Stimulated activated CD4-positive, alpha-beta T cell treated with anti-CD3 and anti-CD28 coated beads, Interleukin-1b, Interleukin-23, amount 100 ng/mL, for 1 hour (primary cell): ENCODE data around the gene HECTD2.
"Not testable (repeated sequence)": the region's sequence is repeated elsewhere in the genome, so short reads cannot be mapped to it uniquely, and the experiment has no call there.

ENCODE experiments used
- DNase-seq, 2 donors: peaks; one replicate each; pipeline ENCODE4 v3.0.0-alpha.2; 2020; ENCODE audit warnings: low read depth in 2 of 2

The HECTD2 gene

GRCh38 chr10:91409869-91410637, at the start of gene HECTD2:
TSS of gene HECTD2 (plus strand) at chr10:91410344. CDS start at chr10:91410439, 95 bp downstream.
- peak; percentile 43 to 68 for DNase-seq

- DNase-seq, result no peak
Observed at GRCh38 chr10:91360461-91360860, 49.7 kb upstream of the HECTD2 start.

GRCh38 chr10:91365519-91365918, 44.6 kb upstream of the HECTD2 start:
- not testable (repeated sequence) for DNase-seq

- no peak for DNase-seq
Observed at GRCh38 chr10:91366704-91367103, 43.4 kb upstream of the HECTD2 start.

GRCh38 chr10:91367127-91367531, 43.0 kb upstream of the HECTD2 start:
- DNase-seq, result no peak

- DNase-seq, result no peak
Observed at GRCh38 chr10:91367558-91367957, 42.6 kb upstream of the HECTD2 start.

- DNase-seq, result not testable (repeated sequence)
Observed at GRCh38 chr10:91369978-91370589, 40.1 kb upstream of the HECTD2 start.

- DNase-seq, result no peak
Observed at GRCh38 chr10:91374052-91374451, 36.1 kb upstream of the HECTD2 start.

GRCh38 chr10:91378061-91378460, 32.1 kb upstream of the HECTD2 start:
- DNase-seq, result no peak

- DNase-seq, result no peak
Observed at GRCh38 chr10:91380873-91381256, 29.3 kb upstream of the HECTD2 start.

GRCh38 chr10:91381257-91381891, 28.8 kb upstream of the HECTD2 start:
- DNase-seq, result no peak

- DNase-seq, result no peak
Observed at GRCh38 chr10:91385306-91386085, 24.6 kb upstream of the HECTD2 start.

GRCh38 chr10:91389636-91390512, 20.3 kb upstream of the HECTD2 start:
- no peak for DNase-seq

- DNase-seq, result not testable (repeated sequence)
Observed at GRCh38 chr10:91390513-91390825, 19.7 kb upstream of the HECTD2 start.

GRCh38 chr10:91391920-91392319, 18.2 kb upstream of the HECTD2 start:
- no peak for DNase-seq

GRCh38 chr10:91406322-91406721, 3.8 kb upstream of the HECTD2 start:
- no peak for DNase-seq

GRCh38 chr10:91409069-91409868, 875 bp upstream of the HECTD2 start:
- DNase-seq, result peak in 1 of 2 donors; percentile 9

- DNase-seq, result no peak
Observed at GRCh38 chr10:91410638-91411371, 661 bp downstream of the HECTD2 start.

GRCh38 chr10:91411621-91412020, 1.5 kb downstream of the HECTD2 start:
- DNase-seq, result no peak
